Hepatocyte (in vitro differentiated cells): ENCODE data around the gene ATP6V0B.

Experiments used
- CTCF ChIP-seq: fragments of 200-600 bp; sonication (generic); IDR thresholded peaks from 2 replicates; pipeline ENCODE4 v1.5.1; 2016; ENCODE audit warnings: antibody characterized with exemption, mild to moderate bottlenecking; ENCODE audit not compliant: poor library complexity
- EZH2phosphoT487 ChIP-seq: fragments of 200-600 bp; sonication (generic); IDR thresholded peaks from one replicate; pipeline ENCODE4 v1.6.1; 2018; ENCODE audit warnings: antibody characterized with exemption, mild to moderate bottlenecking, low read depth, moderate library complexity; ENCODE audit not compliant: unreplicated experiment, severe bottlenecking

- TF ChIP-seq CTCF (no peak), EZH2phosphoT487 (no peak)
Measured at GRCh38 chr1:44027320-44027719, 52.6 kb downstream of the ATP6V0B start.
